Esophagus muscularis mucosa (tissue), 4 donors: ENCODE results near the gene EHD1.

Experiments used
- EP300 ChIP-seq: sonication (generic); formaldehyde crosslinking; IDR thresholded peaks from one replicate; pipeline ENCODE4 v1.6.1; 2017; ENCODE audit warnings: antibody characterized with exemption
- POLR2AphosphoS5 ChIP-seq, 2 donors: sonication (generic); formaldehyde crosslinking; IDR thresholded peaks; one replicate each; pipeline ENCODE4 v1.6.1; 2017; ENCODE audit warnings: antibody characterized with exemption in 2 of 2
- TF ChIP-seq, protein P1 (sequence below), 3 experiments: fragments of 200-600 bp in 2 of 3; fragments of 450-650 bp in 1 of 3; sonication (generic) in 2 of 3; IDR thresholded peaks; one replicate each; pipeline ENCODE4 v1.5.1; 2017 to 2019; ENCODE audit warnings: antibody characterized with exemption in 3 of 3, mild to moderate bottlenecking in 2 of 3, moderate library complexity in 1 of 3

DNA sequence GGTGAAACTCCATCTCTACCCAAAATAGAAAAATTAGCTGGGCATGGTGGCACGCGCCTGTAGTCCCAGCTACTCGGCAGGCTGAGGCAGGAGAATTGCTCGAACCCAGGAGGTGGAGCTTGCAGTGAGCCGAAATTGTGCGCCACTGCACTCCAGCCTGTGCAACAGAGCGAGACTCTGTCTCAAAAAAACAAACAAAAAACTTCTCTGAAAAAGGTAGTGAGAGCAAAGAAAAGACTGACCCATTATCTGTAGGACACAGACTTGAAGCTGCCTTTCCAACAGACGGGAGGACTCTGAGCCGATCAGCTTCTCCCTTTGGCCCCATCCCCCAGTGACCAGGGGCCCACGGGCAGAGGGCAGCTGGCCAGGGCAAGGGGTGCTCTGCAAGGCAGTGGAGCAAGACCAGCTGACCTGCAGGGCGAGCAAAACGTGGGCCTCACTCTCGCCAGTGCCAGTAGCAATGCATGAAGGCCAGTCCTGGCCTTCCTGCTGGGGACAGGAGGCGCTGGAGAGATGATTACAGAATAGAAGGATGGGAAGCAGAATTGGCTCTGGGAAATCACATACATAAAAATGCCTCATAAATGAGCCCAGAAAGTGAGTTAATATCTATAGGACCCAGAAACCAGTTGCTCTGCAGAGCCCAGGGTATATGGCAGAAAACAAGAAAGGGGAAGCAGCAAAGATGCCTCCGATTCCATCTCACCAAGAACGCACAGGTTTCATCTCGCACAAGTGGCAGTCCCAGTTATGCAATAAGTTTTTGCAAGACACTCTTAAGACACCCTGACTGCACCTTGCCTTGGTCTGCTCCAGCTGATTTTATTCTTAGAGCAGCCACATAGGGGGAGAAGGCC lies 2.8 kb downstream of the EHD1 start:
- TF ChIP-seq POLR2AphosphoS5 (IDR thresholded peaks at IDR 0.05) = peak in 1 of 2 donors; percentile 39
- TF ChIP-seq, protein P1, sequence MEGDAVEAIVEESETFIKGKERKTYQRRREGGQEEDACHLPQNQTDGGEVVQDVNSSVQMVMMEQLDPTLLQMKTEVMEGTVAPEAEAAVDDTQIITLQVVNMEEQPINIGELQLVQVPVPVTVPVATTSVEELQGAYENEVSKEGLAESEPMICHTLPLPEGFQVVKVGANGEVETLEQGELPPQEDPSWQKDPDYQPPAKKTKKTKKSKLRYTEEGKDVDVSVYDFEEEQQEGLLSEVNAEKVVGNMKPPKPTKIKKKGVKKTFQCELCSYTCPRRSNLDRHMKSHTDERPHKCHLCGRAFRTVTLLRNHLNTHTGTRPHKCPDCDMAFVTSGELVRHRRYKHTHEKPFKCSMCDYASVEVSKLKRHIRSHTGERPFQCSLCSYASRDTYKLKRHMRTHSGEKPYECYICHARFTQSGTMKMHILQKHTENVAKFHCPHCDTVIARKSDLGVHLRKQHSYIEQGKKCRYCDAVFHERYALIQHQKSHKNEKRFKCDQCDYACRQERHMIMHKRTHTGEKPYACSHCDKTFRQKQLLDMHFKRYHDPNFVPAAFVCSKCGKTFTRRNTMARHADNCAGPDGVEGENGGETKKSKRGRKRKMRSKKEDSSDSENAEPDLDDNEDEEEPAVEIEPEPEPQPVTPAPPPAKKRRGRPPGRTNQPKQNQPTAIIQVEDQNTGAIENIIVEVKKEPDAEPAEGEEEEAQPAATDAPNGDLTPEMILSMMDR (IDR thresholded peaks at IDR 0.05) = no peak
- TF ChIP-seq EP300 = no peak
